Upper lobe of left lung (tissue), 4 donors: ENCODE measurements around the gene FOXO4.

Experiments used
- EP300 ChIP-seq, 4 donors: sonication (generic); formaldehyde crosslinking; IDR thresholded peaks; one replicate each; pipeline ENCODE4 v1.5.1; 2017; ENCODE audit warnings: antibody characterized with exemption in 4 of 4, control low read depth in 2 of 4
- POLR2A ChIP-seq, 4 donors: fragments of 450-650 bp; IDR thresholded peaks; one replicate each; pipeline ENCODE4 v1.5.1; 2016 to 2017; ENCODE audit warnings: antibody characterized with exemption in 4 of 4, mild to moderate bottlenecking in 2 of 4
- POLR2AphosphoS5 ChIP-seq, 2 donors: sonication (generic); formaldehyde crosslinking; IDR thresholded peaks; one replicate each; pipeline ENCODE4 v1.5.1; 2017; ENCODE audit warnings: antibody characterized with exemption in 2 of 2
- TF ChIP-seq, protein P1 (sequence below), 6 experiments: fragments of 450-650 bp in 4 of 6; fragments of 200-600 bp in 2 of 6; sonication (generic) in 2 of 6; IDR thresholded peaks; one replicate each; pipeline ENCODE4 v1.5.1; 2016 to 2019; ENCODE audit warnings: antibody characterized with exemption in 6 of 6

DNA sequence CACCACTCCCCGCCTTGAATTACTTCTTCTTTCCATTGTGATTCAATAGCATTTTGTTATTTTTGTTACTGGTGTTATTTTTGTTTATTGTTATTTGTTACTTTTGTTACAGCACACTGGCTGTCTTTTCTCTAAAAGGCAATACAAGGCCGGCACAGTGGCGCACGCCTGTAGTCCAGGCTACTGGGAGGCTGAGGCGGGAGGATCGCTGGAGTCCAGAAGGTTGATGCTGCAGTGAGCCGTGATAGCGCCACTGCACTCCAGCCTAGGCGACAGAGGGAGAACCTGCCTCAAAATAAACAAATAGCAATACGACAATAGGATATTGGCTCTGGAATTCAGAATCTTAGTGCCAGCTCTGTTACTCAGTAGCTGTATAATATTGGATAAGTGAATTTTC, 21.7 kb downstream of the FOXO4 start:
- TF ChIP-seq POLR2A (IDR thresholded peaks at IDR 0.05) (no peak), EP300 (IDR thresholded peaks at IDR 0.05) (no peak), POLR2AphosphoS5 (IDR thresholded peaks at IDR 0.05) (no peak)
- TF ChIP-seq, protein P1, sequence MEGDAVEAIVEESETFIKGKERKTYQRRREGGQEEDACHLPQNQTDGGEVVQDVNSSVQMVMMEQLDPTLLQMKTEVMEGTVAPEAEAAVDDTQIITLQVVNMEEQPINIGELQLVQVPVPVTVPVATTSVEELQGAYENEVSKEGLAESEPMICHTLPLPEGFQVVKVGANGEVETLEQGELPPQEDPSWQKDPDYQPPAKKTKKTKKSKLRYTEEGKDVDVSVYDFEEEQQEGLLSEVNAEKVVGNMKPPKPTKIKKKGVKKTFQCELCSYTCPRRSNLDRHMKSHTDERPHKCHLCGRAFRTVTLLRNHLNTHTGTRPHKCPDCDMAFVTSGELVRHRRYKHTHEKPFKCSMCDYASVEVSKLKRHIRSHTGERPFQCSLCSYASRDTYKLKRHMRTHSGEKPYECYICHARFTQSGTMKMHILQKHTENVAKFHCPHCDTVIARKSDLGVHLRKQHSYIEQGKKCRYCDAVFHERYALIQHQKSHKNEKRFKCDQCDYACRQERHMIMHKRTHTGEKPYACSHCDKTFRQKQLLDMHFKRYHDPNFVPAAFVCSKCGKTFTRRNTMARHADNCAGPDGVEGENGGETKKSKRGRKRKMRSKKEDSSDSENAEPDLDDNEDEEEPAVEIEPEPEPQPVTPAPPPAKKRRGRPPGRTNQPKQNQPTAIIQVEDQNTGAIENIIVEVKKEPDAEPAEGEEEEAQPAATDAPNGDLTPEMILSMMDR (IDR thresholded peaks at IDR 0.05): no peak
